ENCODE data around the gene GASK1B.

- TF ChIP-seq GATA2 (IDR thresholded peaks at IDR 0.05; ENCODE audit: low read depth, low read length) (no peak), GATA3 (IDR thresholded peaks at IDR 0.05; ENCODE audit: low read depth, low read length) (no peak)
Measured at GRCh38 chr4:158179465-158179864, 6.6 kb upstream of the GASK1B start.
